HEK293T (cell line): Measurements from ENCODE around the gene ALDH18A1.

ENCODE experiments used
- BHLHE40 ChIP-seq: fragments of 450-650 bp; IDR thresholded peaks from 2 replicates; pipeline ENCODE4 v1.6.1; 2016; ENCODE audit warnings: mild to moderate bottlenecking, moderate library complexity, borderline replicate concordance
- CTBP1 ChIP-seq: fragments of 450-650 bp; IDR thresholded peaks from 2 replicates; pipeline ENCODE4 v1.6.1; 2016; ENCODE audit warnings: borderline replicate concordance
- HDGF ChIP-seq: fragments of 450-650 bp; IDR thresholded peaks from 2 replicates; pipeline ENCODE4 v1.6.1; 2017; ENCODE audit warnings: antibody characterized with exemption, borderline replicate concordance
- PKNOX1 ChIP-seq: fragments of 450-650 bp; IDR thresholded peaks from 2 replicates; pipeline ENCODE4 v1.6.1; 2016

GRCh38 chr10:95637140-95637539 lies 19.4 kb downstream of the ALDH18A1 start:
- TF ChIP-seq HDGF = no peak
- no peak for TF ChIP-seq PKNOX1
- TF ChIP-seq CTBP1 = no peak
- no peak for TF ChIP-seq BHLHE40
